Thyroid gland (tissue), 4 donors: ENCODE measurements around the gene PCDH15. TPM values are rescaled to one million over a fixed set of nuclear protein-coding genes. Genes with fewer than 3 reads are reported as not detected.
A peak's percentile ranks its signal among the peaks of the same experiment; 100 is the strongest.

Experiments
- DNase-seq, 2 donors: peaks; one replicate each; pipeline ENCODE4 v3.0.0-alpha.2; 2019
- H3K27ac ChIP-seq, 3 donors: fragments of 200-600 bp; sonication (generic); 1 replicate in 2 of 3; 2 replicates in 1 of 3; pipeline ENCODE4 v1.5.1; 2016 to 2019; ENCODE audit warnings: mild to moderate bottlenecking in 1 of 3, moderate library complexity in 1 of 3
- H3K27me3 ChIP-seq: fragments of 200-600 bp; sonication (generic); one replicate; pipeline ENCODE4 v1.5.1; 2019
- H3K36me3 ChIP-seq, 2 donors: fragments of 200-600 bp; sonication (generic); one replicate each; pipeline ENCODE4 v1.5.1; 2016 to 2019
- H3K4me1 ChIP-seq, 2 donors: fragments of 200-600 bp; sonication (generic); one replicate each; pipeline ENCODE4 v1.5.1; 2017 to 2019
- H3K4me3 ChIP-seq, 3 donors: fragments of 200-600 bp; sonication (generic); replicated peaks in 1 of 3; 1 replicate in 2 of 3; 2 replicates in 1 of 3; pipeline ENCODE4 v1.5.1; 2016; ENCODE audit warnings: mild to moderate bottlenecking in 1 of 3
- H3K9me3 ChIP-seq: fragments of 200-600 bp; sonication (generic); one replicate; pipeline ENCODE4 v1.5.1; 2017
- POLR2A ChIP-seq, 2 donors: fragments of 450-650 bp; IDR thresholded peaks; one replicate each; pipeline ENCODE4 v1.6.1; 2017; ENCODE audit warnings: antibody characterized with exemption in 2 of 2, mild to moderate bottlenecking in 2 of 2, moderate library complexity in 1 of 2
- WGBS, 2 donors: methylation state at CpG; one replicate each; pipeline ENCODE4 v1.1.5; 2017; 5-methylcytosine and 5-hydroxymethylcytosine counted together
- intact Hi-C: fragments of 100-400 bp; cut with DNase I; formaldehyde crosslinking; loops from one replicate; pipeline ENCODE4 v1.15.1; 2023
- total RNA-seq, 4 donors: library from RNA; depleted of rRNA; stranded (reverse); fragments of >200 nt; gene quantifications; one replicate each; pipeline ENCODE4 v1.2.3, GENCODE V29; 2016
- TF ChIP-seq, protein P1 (sequence below), 6 experiments: fragments of 200-600 bp in 3 of 6; fragments of 450-650 bp in 3 of 6; sonication (generic) in 3 of 6; IDR thresholded peaks; one replicate each; pipeline ENCODE4 v1.5.1; 2016 to 2019; ENCODE audit warnings: antibody characterized with exemption in 6 of 6, mild to moderate bottlenecking in 2 of 6, inconsistent platforms in 1 of 6, moderate library complexity in 1 of 6

The PCDH15 gene
- total RNA-seq = not detected

DNA sequence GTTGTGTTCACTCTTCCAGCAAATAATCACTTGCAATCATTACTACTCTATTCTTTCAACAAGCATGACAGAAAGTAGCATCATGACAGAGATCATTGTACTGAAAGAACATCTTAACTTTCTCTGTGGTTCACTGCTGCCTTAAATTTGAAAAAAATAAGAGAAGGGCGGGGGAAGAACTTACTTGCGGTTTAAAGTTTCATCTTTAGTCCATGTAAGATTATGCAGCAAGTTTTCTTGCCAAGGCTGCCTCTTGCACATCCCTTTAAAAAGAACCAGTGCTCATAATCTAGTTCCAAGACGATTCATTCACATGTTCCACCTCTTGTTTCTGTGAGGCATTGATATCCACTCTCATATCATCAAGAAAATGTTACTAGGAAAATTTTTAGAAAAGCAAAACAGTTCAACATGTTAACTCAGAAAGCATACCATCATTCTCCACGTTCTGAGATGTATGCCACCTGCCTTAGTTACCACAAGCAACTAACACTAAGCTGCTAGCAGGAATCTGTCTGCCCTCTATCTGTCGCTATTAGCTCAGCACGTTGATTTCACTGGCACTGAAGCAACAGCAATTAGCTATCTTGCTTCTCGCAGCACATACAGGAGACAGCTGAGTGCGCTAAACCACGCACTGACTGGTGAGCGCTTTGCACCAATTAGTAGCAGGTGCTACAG, at the start of gene PCDH15:
Gene PCDH15 (minus strand): TSS at position 491 of the 681 bp plus-strand sequence. CDS start 136,969 bp downstream, outside the sequence.
- Histone ChIP-seq H3K27me3 (no peaks in the 10 kb centered on the region), H3K9me3 (no peaks in the 10 kb centered on the region), H3K4me3 (no peak within 1 kb of the TSS), H3K4me1 (no peaks in the 10 kb centered on the region), H3K27ac (no peak within 1 kb of the TSS), H3K36me3 (no peaks in the 10 kb centered on the region)
- intact Hi-C loops = no loop called here
- TF ChIP-seq POLR2A (IDR thresholded peaks at IDR 0.05) = no peak
- TF ChIP-seq, protein P1, sequence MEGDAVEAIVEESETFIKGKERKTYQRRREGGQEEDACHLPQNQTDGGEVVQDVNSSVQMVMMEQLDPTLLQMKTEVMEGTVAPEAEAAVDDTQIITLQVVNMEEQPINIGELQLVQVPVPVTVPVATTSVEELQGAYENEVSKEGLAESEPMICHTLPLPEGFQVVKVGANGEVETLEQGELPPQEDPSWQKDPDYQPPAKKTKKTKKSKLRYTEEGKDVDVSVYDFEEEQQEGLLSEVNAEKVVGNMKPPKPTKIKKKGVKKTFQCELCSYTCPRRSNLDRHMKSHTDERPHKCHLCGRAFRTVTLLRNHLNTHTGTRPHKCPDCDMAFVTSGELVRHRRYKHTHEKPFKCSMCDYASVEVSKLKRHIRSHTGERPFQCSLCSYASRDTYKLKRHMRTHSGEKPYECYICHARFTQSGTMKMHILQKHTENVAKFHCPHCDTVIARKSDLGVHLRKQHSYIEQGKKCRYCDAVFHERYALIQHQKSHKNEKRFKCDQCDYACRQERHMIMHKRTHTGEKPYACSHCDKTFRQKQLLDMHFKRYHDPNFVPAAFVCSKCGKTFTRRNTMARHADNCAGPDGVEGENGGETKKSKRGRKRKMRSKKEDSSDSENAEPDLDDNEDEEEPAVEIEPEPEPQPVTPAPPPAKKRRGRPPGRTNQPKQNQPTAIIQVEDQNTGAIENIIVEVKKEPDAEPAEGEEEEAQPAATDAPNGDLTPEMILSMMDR (IDR thresholded peaks at IDR 0.05) = peak in 4 of 6 experiments; percentile 6 to 55 (median 50)
- DNase-seq = peak; percentile 21 to 24
- 23 to 24% methylated on average over 10 of the region's 10 CpGs for WGBS, 2 donors

DNA sequence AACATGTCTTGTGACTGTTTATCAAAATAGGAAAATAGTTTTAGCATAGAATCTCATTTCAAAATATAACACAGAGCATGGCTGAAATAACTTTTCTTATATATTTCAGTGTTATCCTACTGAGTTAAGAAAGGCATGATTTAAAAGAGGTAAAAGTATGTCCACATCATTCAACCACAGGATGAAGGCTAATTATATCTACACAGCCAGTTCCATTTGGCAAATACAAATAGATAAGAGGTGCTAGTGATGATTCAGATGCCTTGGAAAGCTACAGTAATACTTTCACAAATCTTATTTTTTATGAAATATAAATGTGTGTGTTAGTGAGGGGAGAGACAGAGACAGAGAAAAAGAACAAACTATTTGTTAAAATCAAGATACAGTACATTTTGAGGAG, 42.9 kb upstream of the PCDH15 start:
- Histone ChIP-seq H3K4me3 (no peak overlapping the region), H3K9me3 (no peaks in the 10 kb centered on the region), H3K27me3 (no peaks in the 10 kb centered on the region), H3K27ac (no peak overlapping the region), H3K36me3 (no peaks in the 10 kb centered on the region), H3K4me1 (no peaks in the 10 kb centered on the region)
- intact Hi-C loops = no loop called here
- TF ChIP-seq, protein P1 (IDR thresholded peaks at IDR 0.05) = no peak
- no peak for TF ChIP-seq POLR2A (IDR thresholded peaks at IDR 0.05)
- no peak for DNase-seq

DNA sequence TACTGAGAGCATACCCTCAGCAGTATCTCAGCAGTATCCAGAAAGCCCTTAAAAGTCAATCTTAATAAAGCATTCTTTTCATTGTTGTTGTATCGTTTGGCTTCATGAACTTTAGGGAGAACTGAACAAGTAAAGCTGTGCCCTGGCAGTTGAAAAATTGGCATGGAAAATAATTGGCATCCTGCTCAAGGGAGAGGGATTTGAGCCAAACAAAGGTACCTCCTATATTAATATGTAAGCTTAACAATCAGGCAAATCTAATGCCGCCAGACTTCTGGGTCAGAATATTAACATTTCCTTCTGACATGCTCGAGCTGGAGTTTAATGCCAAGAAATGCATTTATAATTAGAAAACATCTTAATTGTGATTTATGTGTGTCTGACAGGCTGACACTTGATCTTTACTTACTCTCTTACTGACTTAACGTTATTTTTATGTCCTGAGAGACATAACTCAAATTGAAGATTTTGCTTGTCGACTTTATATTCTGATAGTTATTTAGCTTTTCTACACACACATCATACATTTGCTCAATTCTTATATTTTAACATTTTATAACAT, 42.1 kb upstream of the PCDH15 start:
- WGBS, 2 donors = 66 to 67% methylated on average over 5 of the region's 5 CpGs
- no peak for TF ChIP-seq POLR2A (IDR thresholded peaks at IDR 0.05)
- TF ChIP-seq, protein P1 (IDR thresholded peaks at IDR 0.05) = no peak

DNA sequence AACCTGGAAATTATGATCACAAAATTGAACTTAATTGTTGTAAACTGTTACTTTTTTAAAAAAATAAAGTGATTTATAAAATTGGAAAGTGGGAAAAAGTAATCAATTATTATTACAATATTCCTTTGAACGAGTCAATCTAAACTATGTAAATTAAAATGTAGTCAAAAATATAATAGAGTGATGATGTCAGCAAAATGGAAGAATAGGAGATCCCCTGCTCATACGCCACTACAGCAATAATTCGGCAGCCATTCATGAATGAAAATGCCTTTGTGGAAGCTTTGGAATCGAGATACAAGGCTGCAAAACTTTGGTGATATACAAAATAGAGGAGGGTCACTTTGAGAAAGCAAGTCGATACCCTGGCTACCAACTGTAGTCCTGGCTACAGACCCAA, 36.4 kb upstream of the PCDH15 start:
- TF ChIP-seq POLR2A (IDR thresholded peaks at IDR 0.05) = no peak
- TF ChIP-seq, protein P1 (IDR thresholded peaks at IDR 0.05) = no peak
- 89 to 92% methylated on average over 5 of the region's 5 CpGs for WGBS, 2 donors

More for the DNA sequence above, 42.1 kb upstream of the PCDH15 start:
- Histone ChIP-seq H3K36me3 (no peaks in the 10 kb centered on the region), H3K4me1 (no peaks in the 10 kb centered on the region), H3K4me3 (no peak overlapping the region), H3K27me3 (no peaks in the 10 kb centered on the region), H3K27ac (no peak overlapping the region), H3K9me3 (no peaks in the 10 kb centered on the region)
- intact Hi-C loops = no loop called here
- peak in 1 of 2 donors; percentile 6 for DNase-seq

DNA sequence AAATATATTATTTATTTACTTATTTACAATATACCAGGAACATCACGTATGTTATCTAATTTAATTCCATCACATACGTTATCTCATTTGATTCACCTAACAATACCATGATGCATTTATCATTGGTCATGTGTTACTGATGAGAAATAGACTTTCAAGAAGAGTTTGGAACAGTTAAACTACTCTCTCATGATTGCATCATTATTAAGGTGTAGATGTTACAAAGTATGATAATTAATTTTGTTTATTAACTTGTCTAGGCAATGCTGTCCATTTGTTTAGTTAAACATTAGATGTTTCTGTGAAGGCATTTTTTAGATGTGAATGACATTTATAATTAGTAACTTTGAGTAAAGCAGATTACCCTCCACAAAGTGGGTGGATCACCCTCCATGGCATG, 32.0 kb upstream of the PCDH15 start:
- TF ChIP-seq POLR2A (IDR thresholded peaks at IDR 0.05) = no peak
- TF ChIP-seq, protein P1 (IDR thresholded peaks at IDR 0.05) = no peak
- Histone ChIP-seq H3K27ac (no peak overlapping the region), H3K4me3 (no peak overlapping the region), H3K36me3 (no peaks in the 10 kb centered on the region), H3K27me3 (no peaks in the 10 kb centered on the region), H3K9me3 (no peaks in the 10 kb centered on the region), H3K4me1 (no peaks in the 10 kb centered on the region)
- intact Hi-C loops = no loop called here
- no peak for DNase-seq
- WGBS, 2 donors = 45 to 47% methylated on average over 2 of the region's 2 CpGs

More for the DNA sequence above, 36.4 kb upstream of the PCDH15 start:
- intact Hi-C loops = no loop called here
- no peak overlapping the region for H3K27ac ChIP-seq
- H3K27me3 ChIP-seq = no peaks in the 10 kb centered on the region
- no peaks in the 10 kb centered on the region for H3K9me3 ChIP-seq
- DNase-seq = no peak
- H3K4me1 ChIP-seq = no peaks in the 10 kb centered on the region
- H3K36me3 ChIP-seq = no peaks in the 10 kb centered on the region
- H3K4me3 ChIP-seq = no peak overlapping the region
